K562 (cell line): Measurements from ENCODE around the gene NPAS1. TPM values are rescaled to one million over a fixed set of nuclear protein-coding genes. Genes with fewer than 3 reads are reported as not detected.

Experiments
- ATAC-seq: fragments of 200-7000 bp; cut with Tn5 transposase; 3 replicates; pipeline ENCODE4 v1.9.1; 2020; ENCODE audit warnings: moderate library complexity
- BruUV-seq: library from RNA; stranded (reverse); fragments of 400-500 nt; replicated peaks from 2 replicates; lab custom pipeline; 2021; lab: Mats Ljungman, UMichigan
- CTCF ChIA-PET: fragments of 300-600 bp; formaldehyde crosslinking; extraction: SDS; loops from one replicate; lab custom pipeline; 2021; ENCODE audit warnings: low intra/inter-chr PET ratio; lab: Yijun Ruan, JAX
- POLR2A ChIA-PET: fragments of 300-600, 350-650 bp; sonication (Branson Sonifier 250); formaldehyde crosslinking; extraction: SDS; loops from one replicate; lab custom pipeline; 2021; ENCODE audit warnings: antibody characterized with exemption, inconsistent platforms; lab: Yijun Ruan, JAX
- DNase-seq, 4 experiments: peaks; one replicate each; pipeline versions ENCODE4 v3.0.0 to v3.0.0-alpha.2; 2011 to 2018; ENCODE audit warnings: low spot score in 3 of 4, mixed read lengths in 3 of 4; ENCODE audit errors: extremely low read depth in 1 of 4
- FAIRE-seq: peaks from 2 replicates; lab custom pipeline; 2011; peaks lifted over from hg19 to GRCh38; lab: Jason Lieb, UNC
- H2AFZ ChIP-seq: 2 replicates; pipeline ENCODE4 v1.6.0; 2011; ENCODE audit warnings: low read depth, low read length, control low read depth, inconsistent platforms
- H3K27ac ChIP-seq: fragments of 200-600 bp; 3 replicates; pipeline ENCODE4 v1.8.0; 2011; ENCODE audit warnings: low read depth, mild to moderate bottlenecking, control low read depth, inconsistent platforms, low read length, moderate library complexity, mixed read lengths; ENCODE audit errors: extremely low read depth
- H3K27me3 ChIP-seq, 2 experiments: fragments of 300-600 bp in 1 of 2; 2 replicates in 1 of 2; 3 replicates in 1 of 2; pipeline versions ENCODE4 v1.6.0 to v1.8.0; 2011; ENCODE audit warnings: inconsistent platforms in 2 of 2, low read length in 2 of 2, mild to moderate bottlenecking in 1 of 2, mixed read lengths in 1 of 2, moderate library complexity in 1 of 2; ENCODE audit not compliant: control insufficient read depth in 2 of 2, insufficient read depth in 2 of 2
- H3K36me3 ChIP-seq: fragments of 300-600 bp; 3 replicates; pipeline ENCODE4 v1.8.0; 2011; ENCODE audit warnings: mild to moderate bottlenecking, low read length, inconsistent platforms; ENCODE audit not compliant: control insufficient read depth, insufficient read depth
- H3K4me1 ChIP-seq, 2 experiments: fragments of 200-600 bp in 1 of 2; replicated peaks in 1 of 2; 2 replicates in 1 of 2; 3 replicates in 1 of 2; pipeline versions ENCODE4 v1.5.1 to v1.8.0; 2011; ENCODE audit warnings: inconsistent platforms in 2 of 2, low read length in 2 of 2, mild to moderate bottlenecking in 1 of 2, mixed read lengths in 1 of 2, moderate library complexity in 1 of 2; ENCODE audit not compliant: control insufficient read depth in 2 of 2, insufficient read depth in 2 of 2
- H3K4me2 ChIP-seq: 2 replicates; pipeline ENCODE4 v1.6.1; 2011; ENCODE audit warnings: low read length, control low read depth, inconsistent platforms, mixed read lengths; ENCODE audit not compliant: insufficient read depth
- H3K4me3 ChIP-seq: fragments of 200-600 bp; sonication (generic), shearing (Covaris generic); 2 replicates; pipeline ENCODE4 v1.5.1; 2016; ENCODE audit warnings: control low read depth, inconsistent platforms
- H3K79me2 ChIP-seq: fragments of 200-600 bp; 3 replicates; pipeline ENCODE4 v1.8.0; 2011; ENCODE audit warnings: low read length, inconsistent platforms; ENCODE audit not compliant: control insufficient read depth, insufficient read depth
- H3K9ac ChIP-seq, 2 experiments: 2 replicates each; pipeline versions ENCODE4 v1.6.0 to v1.6.1; 2011; ENCODE audit warnings: low read depth in 2 of 2, low read length in 2 of 2, control low read depth in 1 of 2, inconsistent platforms in 1 of 2, mild to moderate bottlenecking in 1 of 2, mixed read lengths in 1 of 2; ENCODE audit not compliant: insufficient read depth in 1 of 2
- H3K9me1 ChIP-seq: one replicate; pipeline ENCODE4 v1.6.0; 2011; ENCODE audit warnings: inconsistent platforms, mild to moderate bottlenecking, low read length, moderate library complexity; ENCODE audit not compliant: control insufficient read depth, insufficient read depth
- H3K9me3 ChIP-seq: replicated peaks from 2 replicates; pipeline ENCODE4 v1.5.1; 2011; ENCODE audit warnings: low read depth, low read length, inconsistent platforms; ENCODE audit not compliant: control insufficient read depth, insufficient read depth
- H4K20me1 ChIP-seq: replicated peaks from 2 replicates; pipeline ENCODE4 v1.6.1; 2011; ENCODE audit warnings: low read length, inconsistent platforms, mixed read lengths; ENCODE audit not compliant: control insufficient read depth, insufficient read depth
- CTCF ChIP-seq, 3 experiments: IDR thresholded peaks in 2 of 3; conservative IDR thresholded peaks in 1 of 3; 2 replicates each; pipeline ENCODE4 v1.5.1; 2011 to 2012; ENCODE audit warnings: low read length in 3 of 3, mild to moderate bottlenecking in 3 of 3, control low read depth in 2 of 3, improper control_type of control experiment in 1 of 3, inconsistent platforms in 1 of 3, low read depth in 1 of 3, mixed read lengths in 1 of 3, moderate library complexity in 1 of 3; ENCODE audit not compliant: insufficient read depth in 2 of 3
- POLR2G ChIP-seq: fragments of 200-400 bp; formaldehyde crosslinking; IDR thresholded peaks from 2 replicates; pipeline ENCODE4 v1.6.1; 2017; ENCODE audit warnings: low read depth, mild to moderate bottlenecking, antibody characterized with exemption, low read length, moderate library complexity
- PRPF4 ChIP-seq: fragments of 200-400 bp; formaldehyde crosslinking; IDR thresholded peaks from one replicate; pipeline ENCODE4 v1.6.1; 2017; ENCODE audit warnings: low read length, low read depth, mild to moderate bottlenecking; ENCODE audit not compliant: insufficient read depth, poor library complexity, severe bottlenecking
- ZC3H4 ChIP-seq: sonication (generic); formaldehyde crosslinking; IDR thresholded peaks from 2 replicates; pipeline ENCODE4 v1.9.0; 2021; ENCODE audit warnings: missing genetic modification reagents, borderline replicate concordance
- WGBS: fragments of 100-300 bp; shearing (Covaris generic); methylation state at CpG from one replicate; pipeline ENCODE4 v1.1.6; 2016; ENCODE audit warnings: low coverage, mixed read lengths; ENCODE audit not compliant: insufficient coverage; ENCODE audit errors: missing lambda C conversion rate; 5-methylcytosine and 5-hydroxymethylcytosine counted together
- in situ Hi-C: fragments of 300-500 bp; cut with MboI; formaldehyde crosslinking; loops from 4 replicates; pipeline ENCODE4 v1.15.0; 2018; ENCODE audit warnings: inconsistent platforms, mixed read lengths
- intact Hi-C: fragments of 100-400 bp; cut with micrococcal nuclease; formaldehyde crosslinking; loops from 2 replicates; pipeline ENCODE4 v1.14.2; 2022
- polyA plus RNA-seq, 8 experiments: library from polyadenylated mRNA; depleted of rRNA in 4 of 8; stranded (reverse) in 5 of 8; unstranded in 3 of 8; fragments of >200 nt; fragmentation: Nextera tagmentation in 2 of 8; fragmentation: Illumina TruSeq in 1 of 8; extraction: Ambion mirVana in 2 of 8; extraction: Trizol in 1 of 8; gene quantifications; 2 replicates each; pipeline versions ENCODE4 v1.2.1 to v1.2.3, GENCODE V29; 2011 to 2014; ENCODE audit warnings: inconsistent platforms in 1 of 8, missing spikeins in 1 of 8
- total RNA-seq, 7 experiments: library from RNA; depleted of rRNA in 6 of 7; stranded (reverse); fragments of >200 nt in 6 of 7; fragmentation: Illumina TruSeq in 2 of 7; extraction: Trizol in 2 of 7; gene quantifications; 2 replicates each; pipeline versions ENCODE4 v1.2.1 to v1.2.3, GENCODE V29; 2011 to 2021; ENCODE audit warnings: low replicate concordance in 1 of 7

Gene NPAS1
- total and polyA plus RNA-seq, 9 of the 15 experiments (the other 6 are each of a cell fraction or from before 2014, with no cell fraction given) = 0.58 to 5.3 (median 2.0) TPM; not detected in 2

- H4K20me1 ChIP-seq = no peaks in the 10 kb centered on the region
- no peak overlapping the region for H3K27ac ChIP-seq
- ChIA-PET POLR2A (interaction anchor here (0.6 to 1.0 kb wide), 4 partner anchors 10 to 288 kb away, joined by 3 to 4 read pairs (median 3); no protein-coding TSS in a partner anchor), CTCF (interaction anchor here (0.7 kb wide), 1 partner anchor 177 kb away, joined by 3 read pairs; no protein-coding TSS in a partner anchor)
- no peak overlapping the region for H2AFZ ChIP-seq
- peaks cover 23% of the 10 kb centered on the region; the same call in 2 of the 3 replicates for H3K36me3 ChIP-seq
- no peak overlapping the region for H3K4me2 ChIP-seq
- in situ Hi-C loops = no loop called here
- no peak overlapping the region for H3K9ac ChIP-seq
- intact Hi-C loops = no loop called here
- TSS peak; percentile 36 for BruUV-seq
- TF ChIP-seq ZC3H4 (CRISPR knock-in tag) (no peak), POLR2G (peak; percentile 22), PRPF4 (no peak), CTCF (IDR thresholded peaks at IDR 0.05 in 2 of 3, conservative IDR thresholded peaks at IDR 0.05 in 1 of 3; ENCODE audit: insufficient read depth in 2 of 3, low read depth in 1 of 3, low read length in 3 of 3) (0 out of 6 replicates have a peak, but pooled peaks of 1 of the 3 experiments have one; percentile 9)
- no peaks in the 10 kb centered on the region for H3K79me2 ChIP-seq
- 65% methylated on average over 21 of the region's 23 CpGs for WGBS
- H3K27me3 ChIP-seq = no peaks in the 10 kb centered on the region
- H3K9me1 ChIP-seq = no peaks in the 10 kb centered on the region
- H3K4me3 ChIP-seq = no peak overlapping the region
- peaks cover 5 to 24% of the 10 kb centered on the region in 2 experiments for H3K4me1 ChIP-seq
- DNase-seq (no peak), ATAC-seq (no peak), FAIRE-seq (no peak)
- H3K9me3 ChIP-seq = no peaks in the 10 kb centered on the region
Observed at GRCh38 chr19:47002106-47002766, 17.4 kb upstream of the NPAS1 start.
